PC-9 (cell line): Measurements from ENCODE around the gene WNT4. TPM values are rescaled to one million over a fixed set of nuclear protein-coding genes. Genes with fewer than 3 reads are reported as not detected.

ENCODE experiments used
- BruUV-seq: library from RNA; stranded (reverse); fragments of 400-500 nt; replicated peaks from 2 replicates; lab custom pipeline; 2021; lab: Mats Ljungman, UMichigan
- CTCF ChIA-PET: fragments of 300-600 bp; sonication (Branson Sonifier 250); formaldehyde crosslinking; loops from one replicate; lab custom pipeline; 2022; ENCODE audit warnings: antibody characterized with exemption; lab: Charles Lee
- POLR2A ChIA-PET: fragments of 300-600 bp; sonication (Branson Sonifier 250); formaldehyde crosslinking; loops from one replicate; lab custom pipeline; 2022; ENCODE audit warnings: antibody characterized with exemption; ENCODE audit not compliant: unreplicated experiment; lab: Charles Lee
- DNase-seq, 2 experiments: peaks; one replicate each; pipeline versions ENCODE4 v3.0.0 to v3.0.0-alpha.2; 2015 to 2022; ENCODE audit warnings: mixed read lengths in 1 of 2
- H2AFZ ChIP-seq: fragments of 200-600 bp; sonication (generic); 2 replicates; pipeline ENCODE4 v1.8.1; 2017; ENCODE audit warnings: antibody characterized with exemption
- H3F3A ChIP-seq: fragments of 200-600 bp; sonication (generic); 2 replicates; pipeline ENCODE4 v1.8.1; 2017; ENCODE audit warnings: antibody characterized with exemption, mild to moderate bottlenecking, low read depth; ENCODE audit not compliant: insufficient read depth
- H3K27ac ChIP-seq: fragments of 200-600 bp; sonication (generic); 2 replicates; pipeline ENCODE4 v1.6.1; 2016; ENCODE audit warnings: mixed run types
- H3K27me3 ChIP-seq: fragments of 200-600 bp; sonication (generic); 2 replicates; pipeline ENCODE4 v1.6.1; 2016; ENCODE audit warnings: low read depth, mixed run types; ENCODE audit not compliant: insufficient read depth
- H3K36me3 ChIP-seq: fragments of 200-600 bp; sonication (generic); 2 replicates; pipeline ENCODE4 v1.6.1; 2016; ENCODE audit warnings: low read depth, mixed run types
- H3K4me1 ChIP-seq: fragments of 200-600 bp; sonication (generic); replicated peaks from 2 replicates; pipeline ENCODE4 v1.6.1; 2016; ENCODE audit warnings: mixed run types; ENCODE audit not compliant: insufficient read depth
- H3K4me2 ChIP-seq: fragments of 200-600 bp; sonication (generic); 2 replicates; pipeline ENCODE4 v1.6.1; 2017; ENCODE audit warnings: mixed run types
- H3K4me3 ChIP-seq: fragments of 200-600 bp; sonication (generic); 2 replicates; pipeline ENCODE4 v1.6.1; 2016; ENCODE audit warnings: mixed run types
- H3K79me2 ChIP-seq: fragments of 200-600 bp; sonication (generic); 2 replicates; pipeline ENCODE4 v1.6.1; 2017; ENCODE audit warnings: low read depth, mixed run types
- H3K9me2 ChIP-seq: fragments of 200-600 bp; sonication (generic); 2 replicates; pipeline ENCODE4 v1.8.1; 2017; ENCODE audit warnings: mild to moderate bottlenecking; ENCODE audit not compliant: insufficient read depth
- H3K9me3 ChIP-seq: fragments of 200-600 bp; sonication (generic); 2 replicates; pipeline ENCODE4 v1.8.1; 2016; ENCODE audit warnings: low read depth; ENCODE audit not compliant: insufficient read depth
- H4K20me1 ChIP-seq: fragments of 200-600 bp; sonication (generic); 2 replicates; pipeline ENCODE4 v1.8.1; 2017; ENCODE audit not compliant: insufficient read depth
- CTCF ChIP-seq: fragments of 200-600 bp; sonication (generic); conservative IDR thresholded peaks from 2 replicates; pipeline ENCODE4 v1.6.1; 2017; ENCODE audit warnings: mixed run types, antibody characterized with exemption, mild to moderate bottlenecking, moderate library complexity
- EZH2 ChIP-seq: fragments of 200-600 bp; sonication (generic); IDR thresholded peaks from 2 replicates; pipeline ENCODE4 v1.8.0; 2017; ENCODE audit warnings: antibody characterized with exemption, low read depth
- intact Hi-C: fragments of 100-400 bp; cut with micrococcal nuclease; formaldehyde crosslinking; loops from one replicate; pipeline ENCODE4 v1.10.0; 2022; ENCODE audit not compliant: unreplicated experiment
- total RNA-seq: library from RNA; stranded (reverse); gene quantifications from 2 replicates; pipeline ENCODE4 v1.2.3, GENCODE V29; 2021

WNT4 gene
- total RNA-seq, 1 experiment from 2014 or later = 0.83 TPM

- Histone ChIP-seq H2AFZ (no peak overlapping the region), H3F3A (peaks cover 5% of the 10 kb centered on the region; the same call in 1 of the 2 replicates), H3K36me3 (no peaks in the 10 kb centered on the region), H4K20me1 (peaks cover 3% of the 10 kb centered on the region; the same call in 1 of the 2 replicates), H3K4me2 (no peak overlapping the region), H3K9me3 (no peaks in the 10 kb centered on the region), H3K27ac (no peak overlapping the region), H3K27me3 (no peaks in the 10 kb centered on the region), H3K9me2 (no peaks in the 10 kb centered on the region), H3K79me2 (no peaks in the 10 kb centered on the region), H3K4me3 (no peak overlapping the region), H3K4me1 (no peaks in the 10 kb centered on the region)
- BruUV-seq = no TSS peak
- DNase-seq = no peak
- ChIA-PET CTCF (interaction anchor here (0.7 kb wide), 1 partner anchor 304 kb away, joined by 4 read pairs; no protein-coding TSS in a partner anchor), POLR2A (interaction anchor here (0.8 kb wide), 1 partner anchor 786 kb away, joined by 5 read pairs; no protein-coding TSS in a partner anchor)
- TF ChIP-seq EZH2 = no peak
- no peak for TF ChIP-seq CTCF
- intact Hi-C loops = no loop called here
Measured at GRCh38 chr1:22111115-22111514, 31.8 kb downstream of the WNT4 start.

- Histone ChIP-seq H3K27me3 (no peaks in the 10 kb centered on the region), H3K27ac (no peak overlapping the region), H4K20me1 (peaks cover 8% of the 10 kb centered on the region), H3K4me3 (no peak overlapping the region), H2AFZ (no peak overlapping the region), H3K9me3 (no peaks in the 10 kb centered on the region), H3K79me2 (no peaks in the 10 kb centered on the region), H3K36me3 (no peaks in the 10 kb centered on the region), H3K4me2 (no peak overlapping the region), H3K4me1 (no peaks in the 10 kb centered on the region), H3K9me2 (no peaks in the 10 kb centered on the region), H3F3A (peaks cover 9% of the 10 kb centered on the region; the same call in 1 of the 2 replicates)
- POLR2A ChIA-PET = interaction anchor here (0.5 kb wide), 1 partner anchor 543 kb away, joined by 8 read pairs; no protein-coding TSS in a partner anchor
- no peak for TF ChIP-seq CTCF
- TF ChIP-seq EZH2 = no peak
- CTCF ChIA-PET = interaction anchor here (0.6 kb wide), 2 partner anchors 92 to 1784 kb away, joined by 5 to 6 read pairs; no protein-coding TSS in a partner anchor
- no TSS peak for BruUV-seq
- no peak for DNase-seq
- intact Hi-C loops = no loop called here
Measured at GRCh38 chr1:22110016-22110415, 32.9 kb downstream of the WNT4 start.

- no peaks in the 10 kb centered on the region for H3K4me1 ChIP-seq
- ChIA-PET POLR2A (no interaction called here), CTCF (no interaction called here)
- no peak for TF ChIP-seq EZH2
- no peak for TF ChIP-seq CTCF
- no peak for DNase-seq
- no TSS peak for BruUV-seq
- no peaks in the 10 kb centered on the region for H3K9me2 ChIP-seq
- H4K20me1 ChIP-seq = peaks cover 12% of the 10 kb centered on the region
- H3K27me3 ChIP-seq = no peaks in the 10 kb centered on the region
- H2AFZ ChIP-seq = no peak overlapping the region
- H3K27ac ChIP-seq = no peak overlapping the region
- no peaks in the 10 kb centered on the region for H3K36me3 ChIP-seq
- peaks cover 16% of the 10 kb centered on the region for H3F3A ChIP-seq
- no peaks in the 10 kb centered on the region for H3K9me3 ChIP-seq
- intact Hi-C loops = no loop called here
- H3K4me3 ChIP-seq = no peak overlapping the region
- H3K4me2 ChIP-seq = no peak overlapping the region
- H3K79me2 ChIP-seq = no peaks in the 10 kb centered on the region
Measured at GRCh38 chr1:22108339-22109105, 34.4 kb downstream of the WNT4 start.
